ENCODE results near the gene CD93.

CD93 gene

DNA sequence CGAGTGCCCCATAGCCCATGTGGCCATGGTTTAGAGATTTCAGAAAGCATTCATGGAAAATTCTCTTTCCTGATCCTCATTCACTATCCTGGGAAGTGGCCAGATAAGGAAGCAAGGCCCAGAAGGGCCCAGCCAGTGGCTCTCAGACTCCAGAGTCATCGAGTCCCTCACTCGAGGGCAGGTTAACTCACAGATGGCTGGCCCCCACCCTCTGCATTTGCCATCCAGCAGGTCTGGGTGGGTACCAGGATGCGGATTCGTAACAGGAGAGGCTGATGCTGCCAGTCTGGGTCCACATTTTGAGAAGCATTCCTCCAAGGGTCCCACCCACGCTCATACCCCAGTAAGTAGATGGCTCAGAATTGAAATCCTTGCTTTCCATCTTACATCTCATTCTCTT, 54.8 kb downstream of the CD93 start:
- no peak for DNase-seq
